Activated CD4-positive, alpha-beta T cell treated with anti-CD3 and anti-CD28 coated beads, Interleukin-10, Interleukin-2, amounts not matched to agents 100 ng/mL and 50 ng/mL, durations not matched to agents 16 hours and 8 hours (primary cell): Measurements from ENCODE around the gene TRIP12.
A peak's percentile ranks its signal among the peaks of the same experiment; 100 is the strongest.

Experiments
- DNase-seq: peaks from one replicate; pipeline ENCODE4 v3.0.0-alpha.2; 2020

The TRIP12 gene

DNA sequence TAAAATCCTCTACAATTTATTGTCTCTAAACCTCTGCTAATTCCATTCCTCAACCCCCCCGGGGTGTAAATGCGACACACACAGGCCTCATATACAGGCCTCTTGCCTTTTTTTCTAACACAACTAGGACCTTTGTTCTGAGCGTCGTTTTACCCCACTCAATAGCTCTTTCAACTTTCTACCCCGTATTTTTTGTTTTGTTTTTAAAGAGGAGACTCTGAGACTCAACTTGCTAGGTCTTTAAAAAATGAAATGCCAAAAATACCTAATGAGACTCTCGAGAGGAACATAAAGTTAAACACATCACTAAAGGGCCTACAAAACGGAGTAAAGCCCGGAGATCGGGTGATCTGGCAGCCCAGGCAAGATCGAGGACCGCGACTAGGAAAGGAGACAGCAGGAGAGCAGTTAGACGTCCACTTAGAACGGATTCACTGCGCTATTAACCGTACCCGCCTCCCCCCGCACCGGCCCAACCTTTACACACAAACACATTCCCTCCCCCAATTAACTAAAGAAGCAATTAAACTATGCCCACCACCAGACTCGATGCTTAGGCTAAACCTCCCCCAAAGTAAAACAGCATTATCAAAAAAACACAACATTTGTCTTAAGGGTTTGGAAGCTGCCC lies 1.7 kb downstream of the TRIP12 start:
- DNase-seq: peak; percentile 34

DNA sequence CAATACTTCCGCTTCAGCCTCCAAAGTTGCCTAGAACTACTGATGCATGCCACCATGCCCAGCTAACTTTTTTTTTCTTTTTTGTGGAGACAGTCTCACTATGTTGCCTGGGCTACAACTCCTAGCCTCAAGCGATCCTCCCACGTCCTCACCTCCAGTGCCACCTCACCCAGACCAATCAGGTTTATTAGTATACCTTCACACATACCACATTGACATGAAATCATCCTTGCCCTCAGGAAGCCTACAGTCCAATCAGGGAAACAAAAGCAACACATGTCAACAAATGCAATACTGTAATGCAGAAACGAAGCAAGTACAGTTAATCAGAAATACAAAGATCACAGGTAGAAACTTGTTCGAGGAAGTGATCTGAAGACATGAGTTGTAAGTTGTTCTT lies 4.0 kb downstream of the TRIP12 start:
- no peak for DNase-seq

- DNase-seq: no peak
Observed at GRCh38 chr2:229914171-229914570, 7.6 kb downstream of the TRIP12 start.

DNA sequence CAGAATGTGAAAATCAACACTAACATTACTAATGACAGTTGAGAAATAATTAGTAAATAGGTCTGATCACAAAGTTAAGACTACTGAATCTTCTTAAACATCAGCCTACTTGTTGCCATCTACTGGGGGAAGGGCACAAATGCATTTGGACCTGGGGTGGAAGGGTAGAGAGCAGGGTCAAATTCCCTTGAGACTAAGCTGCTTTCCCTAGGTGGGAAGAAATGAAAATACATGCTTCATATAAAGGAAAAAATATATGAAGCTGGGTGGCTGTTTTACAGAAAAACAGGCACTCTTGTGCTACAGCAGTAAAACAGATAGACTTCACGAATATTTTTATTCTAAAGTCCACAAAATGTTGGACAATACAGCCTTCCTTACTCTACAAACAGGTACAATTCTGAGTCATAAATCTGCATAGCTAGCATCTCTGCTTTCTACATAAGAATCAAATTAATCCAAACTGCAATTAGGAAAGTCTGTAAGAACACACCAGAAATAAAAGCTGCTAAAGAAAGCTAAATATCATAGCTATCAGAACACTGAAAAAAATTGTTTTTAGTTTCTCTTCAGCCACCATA lies 10.9 kb downstream of the TRIP12 start:
- peak; percentile 47 for DNase-seq

GRCh38 chr2:229910147-229910831 lies 11.5 kb downstream of the TRIP12 start:
- no peak for DNase-seq

DNA sequence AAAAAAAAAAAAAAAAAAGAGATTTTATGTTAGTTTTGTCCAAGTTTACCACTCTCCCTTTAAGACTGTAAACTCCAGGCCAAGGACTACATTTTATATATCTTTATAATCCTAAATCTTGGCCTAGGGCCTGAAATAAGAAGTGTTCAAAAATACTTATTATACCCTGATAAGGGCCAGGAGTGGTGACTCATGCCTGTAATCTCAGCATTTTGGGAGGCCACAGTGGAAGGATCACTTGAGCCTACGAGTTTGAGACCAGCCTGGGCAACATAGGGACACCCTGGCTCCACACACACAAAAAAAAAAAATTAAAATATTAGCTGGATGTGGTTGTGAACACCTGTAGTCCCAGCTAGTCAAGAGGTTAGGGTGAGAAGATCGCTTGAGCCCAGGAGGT lies 12.7 kb downstream of the TRIP12 start:
- no peak for DNase-seq

DNA sequence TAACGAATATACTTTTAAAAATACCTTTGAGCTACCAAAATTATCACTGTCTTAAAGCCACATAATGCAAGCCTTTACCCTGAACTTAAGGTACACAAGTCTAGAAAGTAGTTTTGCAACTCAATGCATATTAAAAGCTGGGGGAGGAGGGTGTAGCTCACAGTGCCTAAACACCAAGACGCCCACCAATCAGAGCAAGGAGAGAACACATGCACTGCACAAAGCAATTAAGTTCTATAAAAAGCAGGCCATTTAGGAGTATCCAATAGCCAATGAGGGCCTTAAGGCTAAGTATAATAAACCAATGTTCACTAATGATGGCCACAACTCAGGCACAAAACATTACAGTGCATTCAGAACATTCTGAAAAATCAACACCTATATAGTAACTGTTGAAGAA lies 16.2 kb downstream of the TRIP12 start:
- no peak for DNase-seq

DNA sequence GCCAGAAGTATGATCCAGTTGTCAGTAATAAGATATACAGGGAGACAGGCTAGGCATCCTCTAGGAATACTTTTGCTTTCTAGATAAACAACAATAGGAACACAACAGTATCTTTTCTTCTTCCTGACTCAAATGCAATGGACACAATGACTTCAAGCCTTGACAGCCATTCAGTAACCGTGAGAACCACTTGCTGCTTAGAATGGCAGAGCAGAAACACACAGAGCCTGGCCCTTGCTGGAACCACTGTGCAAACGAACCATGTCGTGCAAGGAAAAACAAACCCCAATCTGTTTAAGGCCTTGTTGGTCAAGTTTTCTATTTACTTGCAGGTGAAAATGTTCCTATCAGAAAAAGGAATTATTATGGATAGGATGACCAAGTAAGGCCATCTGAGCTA lies 18.8 kb downstream of the TRIP12 start:
- no peak for DNase-seq

DNA sequence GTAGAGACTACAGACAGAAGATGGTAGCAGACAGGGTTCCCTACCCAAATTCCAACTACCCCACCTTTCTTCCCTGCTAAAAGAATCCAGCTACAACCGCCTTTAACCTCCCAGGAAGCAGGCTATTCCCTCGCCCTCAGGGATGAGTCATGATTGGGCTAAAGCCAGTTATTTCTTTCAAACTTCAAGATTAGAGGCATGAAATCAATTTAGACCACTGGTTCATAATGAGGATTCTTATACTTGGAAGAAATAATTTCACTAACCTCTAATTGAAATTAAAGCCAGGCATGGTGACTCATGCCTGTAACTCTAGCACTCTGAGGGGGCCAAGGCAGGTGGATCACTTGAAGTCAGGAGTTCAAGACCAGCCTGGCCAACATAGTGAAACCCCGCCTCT lies 20.0 kb downstream of the TRIP12 start:
- DNase-seq: no peak

DNA sequence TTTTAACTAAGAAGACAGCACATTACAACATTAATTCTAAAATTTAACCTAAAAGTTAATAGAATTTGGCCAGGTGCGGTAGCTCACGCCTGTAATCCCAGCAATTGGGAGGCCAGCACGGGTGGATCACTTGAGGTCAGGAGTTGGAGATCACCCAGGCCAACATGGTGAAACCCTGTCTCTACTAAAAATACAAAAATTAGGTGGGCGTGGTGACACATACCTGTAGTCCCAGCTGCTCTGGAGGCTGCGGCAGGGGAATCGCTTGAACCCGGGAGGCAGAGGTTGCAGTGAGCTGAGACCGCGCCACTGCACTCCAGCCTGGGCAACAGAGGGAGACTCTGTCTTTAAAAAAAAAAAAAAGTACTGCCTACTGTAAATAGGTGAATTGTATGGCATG lies 21.3 kb downstream of the TRIP12 start:
- DNase-seq: peak; percentile 63

DNA sequence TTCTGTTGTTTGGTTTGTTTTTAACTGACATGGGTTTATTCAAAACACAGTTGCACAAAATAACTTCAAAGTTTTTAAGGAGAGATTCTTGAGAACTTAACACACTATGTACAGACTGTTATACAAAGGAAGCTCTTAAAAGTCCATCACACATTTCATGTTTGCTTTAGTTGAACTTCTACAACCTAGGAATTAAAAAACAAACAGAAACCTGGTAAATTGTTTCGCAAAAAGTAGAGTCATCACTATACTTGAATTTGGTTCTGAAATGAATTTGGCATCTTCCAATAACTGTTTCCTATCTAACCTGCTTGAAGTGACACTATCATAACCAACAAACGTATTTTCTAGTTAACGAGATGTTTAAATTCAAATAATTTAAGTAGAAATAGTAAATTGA lies 21.8 kb downstream of the TRIP12 start:
- peak; percentile 59 for DNase-seq

DNA sequence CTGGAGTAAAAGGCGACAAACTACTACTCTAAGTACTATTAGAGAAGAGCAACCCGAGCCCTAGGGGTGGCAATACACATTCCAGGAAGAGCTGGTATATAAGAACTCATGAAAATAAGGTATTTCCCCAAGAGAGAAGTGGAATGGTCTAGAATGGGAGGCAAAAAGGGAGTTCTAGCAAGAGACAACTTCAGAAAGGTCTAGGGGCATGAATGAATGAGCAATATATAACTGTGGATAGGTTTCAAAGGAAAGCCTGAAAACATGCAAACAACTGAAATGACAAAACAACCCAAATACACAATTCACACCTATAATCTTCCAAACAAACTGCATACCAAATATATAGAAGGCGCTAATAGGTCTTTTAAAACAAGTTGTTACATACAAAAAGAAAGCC lies 22.2 kb downstream of the TRIP12 start:
- peak; percentile 23 for DNase-seq

DNA sequence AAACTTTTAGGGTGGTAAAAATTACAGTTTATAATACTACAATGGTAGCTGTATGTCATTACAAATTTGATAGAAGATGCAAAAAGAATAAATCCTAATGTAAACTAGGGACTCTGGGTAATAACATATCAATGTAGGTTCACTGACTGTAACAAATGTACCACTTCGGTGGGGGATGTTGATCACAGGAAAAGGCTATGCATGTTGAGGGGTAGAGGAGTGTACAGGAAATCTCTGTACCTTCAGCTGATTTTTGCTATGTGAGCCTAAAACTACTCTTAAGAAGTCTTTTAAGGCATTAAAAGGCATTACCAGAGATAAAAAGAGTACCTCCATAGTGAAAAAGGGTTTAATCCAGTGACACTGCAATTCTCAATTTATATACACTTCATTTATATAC lies 25.0 kb downstream of the TRIP12 start:
- no peak for DNase-seq

DNA sequence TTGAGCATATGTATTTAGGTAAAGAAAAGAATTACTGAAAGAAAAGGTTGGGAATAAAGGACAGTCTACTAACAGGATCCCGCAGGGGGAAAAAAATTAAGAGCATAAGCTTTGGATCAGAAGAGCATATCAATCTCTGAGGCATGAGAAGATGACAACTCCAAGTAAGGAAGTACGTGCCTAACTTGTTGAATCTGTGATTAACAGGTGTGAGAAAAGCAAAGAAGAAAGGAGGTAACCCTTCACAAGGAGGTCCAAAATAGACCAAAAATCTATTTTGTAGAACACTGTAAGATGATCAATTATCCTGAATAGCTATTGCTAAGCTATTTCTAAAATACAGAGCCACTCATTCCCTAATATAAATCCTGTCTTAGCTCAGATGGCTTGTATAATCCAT lies 32.8 kb downstream of the TRIP12 start:
- no peak for DNase-seq

GRCh38 chr2:229888031-229888430 lies 33.8 kb downstream of the TRIP12 start:
- no peak for DNase-seq

GRCh38 chr2:229887441-229887840 lies 34.4 kb downstream of the TRIP12 start:
- no peak for DNase-seq

DNA sequence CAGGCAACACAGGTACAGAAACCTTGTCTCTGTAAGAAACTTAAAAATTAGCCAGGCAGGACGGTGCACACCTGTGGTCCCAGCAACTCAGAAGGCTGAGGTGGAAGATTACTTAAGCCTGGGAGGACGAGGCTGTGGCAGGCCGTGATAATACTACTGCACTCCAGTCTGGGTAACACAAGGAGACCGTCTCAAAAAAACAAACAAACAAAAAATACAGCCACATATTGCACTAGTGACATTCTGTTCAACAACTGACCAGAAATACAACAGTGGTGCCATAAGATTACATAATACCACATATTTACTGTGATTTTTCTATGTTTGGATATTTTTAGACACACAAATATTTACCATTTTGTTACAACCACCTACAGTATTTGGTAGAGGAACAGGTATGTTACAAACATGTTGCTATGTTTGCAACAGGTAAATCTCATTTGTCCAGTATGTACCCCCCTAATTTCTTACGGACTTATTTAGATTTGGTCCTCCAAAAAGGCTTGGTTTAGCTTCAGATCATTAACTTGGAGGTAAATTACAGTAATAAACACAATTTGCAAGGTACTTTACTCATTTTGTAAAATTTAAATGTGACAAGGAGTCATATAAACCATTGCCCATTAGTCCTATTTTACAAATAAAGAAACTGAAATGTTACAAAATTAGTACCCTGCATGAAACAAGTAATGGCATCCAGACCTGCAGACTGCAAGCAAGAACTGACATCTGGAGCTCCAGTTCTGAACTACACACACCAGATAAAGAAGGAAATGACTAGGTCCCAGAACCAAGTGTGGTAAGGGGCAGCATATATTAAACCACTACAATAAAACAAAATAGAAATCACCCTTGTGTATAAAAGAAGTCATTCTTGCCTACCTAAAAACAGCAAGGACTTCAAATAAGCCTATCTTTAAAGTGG lies 36.8 kb downstream of the TRIP12 start:
- peak; percentile 58 for DNase-seq

DNA sequence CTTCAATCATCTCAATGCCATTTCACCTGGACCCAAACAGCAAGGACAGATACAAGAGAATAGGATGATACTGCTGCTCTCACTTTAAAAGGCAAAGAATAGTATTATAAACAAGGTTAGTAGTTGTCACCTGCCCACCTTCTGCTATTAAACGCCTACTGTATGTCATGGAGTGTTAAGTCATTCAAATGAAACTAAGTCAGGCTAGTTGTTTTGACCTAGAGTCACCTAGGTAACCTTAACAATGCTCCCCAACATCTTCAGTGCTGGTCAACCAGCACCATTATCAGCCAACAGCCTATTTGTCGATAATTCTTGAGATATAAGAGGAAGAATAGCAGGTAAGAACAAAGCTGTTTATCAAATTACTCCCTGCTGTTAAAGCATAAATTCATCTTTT lies 39.2 kb downstream of the TRIP12 start:
- no peak for DNase-seq

- no peak for DNase-seq
Observed at GRCh38 chr2:229880892-229881586, 40.8 kb downstream of the TRIP12 start.

DNA sequence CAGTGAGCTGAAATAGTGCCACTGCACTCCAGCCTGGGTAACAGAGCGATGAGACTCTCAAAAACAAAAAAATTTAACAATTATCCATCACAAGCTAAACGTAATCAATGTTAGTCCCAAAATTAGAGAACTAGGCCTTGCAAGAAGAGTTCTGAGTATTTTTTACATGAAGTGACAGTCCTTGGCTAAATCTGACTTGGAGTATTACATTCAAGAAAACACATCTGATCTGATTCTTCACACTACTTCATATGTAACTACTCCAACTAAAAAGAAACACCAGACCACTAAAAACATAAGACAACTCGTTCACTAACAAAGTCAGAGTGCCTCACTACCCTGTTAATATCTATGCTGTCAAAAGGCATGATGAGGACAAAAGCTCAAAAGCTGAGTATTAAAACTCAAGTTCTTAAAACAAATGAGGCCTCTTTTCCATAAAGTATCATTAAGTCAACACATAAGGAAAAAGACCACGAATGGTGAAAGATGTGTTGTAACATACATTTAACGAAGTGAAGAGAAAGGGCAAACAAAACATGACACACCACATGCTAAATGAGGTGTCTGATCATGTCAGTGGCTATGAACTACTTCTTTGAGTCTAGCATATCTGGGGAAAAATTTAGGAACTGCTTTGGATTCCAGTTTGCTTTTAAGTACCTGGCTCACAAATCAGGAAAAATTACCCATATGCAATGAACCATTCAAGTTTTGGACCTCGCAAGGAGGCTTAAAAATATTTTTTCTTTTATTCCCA lies 42.4 kb downstream of the TRIP12 start:
- no peak for DNase-seq

DNA sequence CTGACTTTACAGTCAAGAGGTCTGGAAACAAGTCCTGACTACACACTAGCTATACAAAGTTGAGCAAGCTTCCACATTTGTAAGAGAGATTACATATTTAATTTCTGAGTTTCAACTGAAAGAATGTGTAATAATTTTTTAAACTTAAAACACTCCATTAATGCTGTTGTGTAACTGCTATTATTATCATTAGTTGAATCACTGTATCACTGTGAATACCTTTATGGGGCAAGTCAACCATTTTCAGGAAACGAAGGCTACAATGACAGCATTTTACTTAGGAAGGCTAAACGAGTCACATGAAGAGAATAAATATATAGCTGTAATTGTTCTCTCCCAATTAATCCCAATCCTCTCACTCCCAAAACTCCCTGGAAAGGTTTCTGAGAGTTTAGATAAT lies 46.3 kb downstream of the TRIP12 start:
- no peak for DNase-seq

GRCh38 chr2:229874647-229875046 lies 47.2 kb downstream of the TRIP12 start:
- DNase-seq: no peak
